Activated CD4-positive, alpha-beta T cell treated with anti-CD3 and anti-CD28 coated beads for 24 hours (primary cell): ENCODE results near the gene RNF11.

Experiments used
- DNase-seq, 2 donors: peaks; one replicate each; pipeline ENCODE4 v3.0.0-alpha.2; 2020; ENCODE audit warnings: low read depth in 2 of 2

The RNF11 gene

DNA sequence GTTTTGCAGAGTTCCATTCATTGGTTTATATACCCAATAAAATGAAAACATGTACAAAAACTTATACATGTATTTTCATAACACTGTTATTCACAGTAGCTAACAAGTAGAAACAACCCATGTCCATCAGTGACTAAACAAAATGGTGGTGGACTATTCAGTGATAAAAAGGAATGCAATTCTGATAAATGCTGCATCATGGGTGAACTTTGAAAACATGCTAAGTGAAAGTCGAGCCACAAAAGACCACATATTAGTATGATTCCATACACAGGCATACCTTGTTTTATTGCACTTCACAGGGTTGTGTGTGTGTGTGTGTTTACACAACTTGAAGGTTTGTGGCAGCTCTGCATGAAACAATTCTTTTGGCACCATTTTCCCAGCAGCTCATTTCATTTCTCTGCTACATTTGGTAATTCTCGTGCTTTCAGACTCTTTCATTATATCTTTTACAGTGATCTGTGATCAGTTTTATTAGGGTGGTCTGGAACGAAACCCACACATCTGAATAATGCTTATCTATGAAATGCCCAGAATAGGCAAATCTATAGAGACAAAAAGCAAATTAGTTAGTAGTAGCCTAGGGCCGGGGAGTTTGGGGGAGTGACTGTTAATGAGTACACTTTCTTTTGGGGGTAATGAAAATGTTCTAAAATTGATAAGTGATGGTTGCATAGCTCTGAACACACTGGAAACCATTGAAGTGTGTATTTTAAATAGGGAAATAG is 27.2 kb downstream of the RNF11 start:
- DNase-seq: no peak

- no peak for DNase-seq
Observed at GRCh38 chr1:51264451-51264850, 28.4 kb downstream of the RNF11 start.

- DNase-seq: no peak
Observed at GRCh38 chr1:51265618-51266017, 29.5 kb downstream of the RNF11 start.

- no peak for DNase-seq
Observed at GRCh38 chr1:51266181-51266580, 30.1 kb downstream of the RNF11 start.

DNA sequence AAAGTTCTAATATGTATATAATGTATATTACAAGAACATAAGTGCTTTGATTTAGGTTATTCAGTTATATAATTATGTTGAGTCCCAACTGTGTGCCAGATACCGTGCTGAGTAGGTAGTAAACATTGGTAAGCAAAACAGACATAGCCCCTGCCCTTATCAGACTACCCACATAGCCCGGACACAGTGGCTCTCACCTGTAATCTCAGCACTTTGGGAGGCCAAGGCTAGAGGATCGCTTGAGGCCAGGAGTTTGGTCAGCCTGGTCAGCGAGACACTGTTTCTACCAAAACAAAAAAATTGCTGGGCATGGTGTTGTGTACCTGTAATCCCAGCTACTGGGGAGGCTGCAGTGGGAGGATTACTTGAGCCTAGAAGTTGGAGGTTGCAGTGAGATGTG is 30.7 kb downstream of the RNF11 start:
- no peak for DNase-seq

DNA sequence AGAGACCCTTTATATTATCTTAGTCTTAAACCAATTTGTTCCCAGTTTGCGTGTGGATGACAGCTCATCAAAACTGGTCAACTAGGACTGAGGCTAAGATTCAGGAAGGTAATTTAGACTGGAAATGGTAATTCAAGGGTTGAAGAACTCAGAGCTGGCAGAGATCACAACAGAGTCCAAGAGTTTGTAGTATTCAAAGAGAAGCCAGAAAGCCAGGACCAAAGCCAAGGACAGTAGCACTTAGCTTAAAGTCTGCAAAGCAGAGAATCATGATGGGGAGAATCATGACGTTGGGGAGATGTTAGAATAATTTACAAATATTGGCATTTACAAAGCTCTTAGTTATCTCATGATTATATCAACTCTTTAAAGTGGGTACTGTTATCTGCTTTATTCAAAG is 32.6 kb downstream of the RNF11 start:
- DNase-seq: no peak

GRCh38 chr1:51270751-51271150 is 34.7 kb downstream of the RNF11 start:
- no peak for DNase-seq

GRCh38 chr1:51272916-51273315 is 36.8 kb downstream of the RNF11 start:
- no peak for DNase-seq

DNA sequence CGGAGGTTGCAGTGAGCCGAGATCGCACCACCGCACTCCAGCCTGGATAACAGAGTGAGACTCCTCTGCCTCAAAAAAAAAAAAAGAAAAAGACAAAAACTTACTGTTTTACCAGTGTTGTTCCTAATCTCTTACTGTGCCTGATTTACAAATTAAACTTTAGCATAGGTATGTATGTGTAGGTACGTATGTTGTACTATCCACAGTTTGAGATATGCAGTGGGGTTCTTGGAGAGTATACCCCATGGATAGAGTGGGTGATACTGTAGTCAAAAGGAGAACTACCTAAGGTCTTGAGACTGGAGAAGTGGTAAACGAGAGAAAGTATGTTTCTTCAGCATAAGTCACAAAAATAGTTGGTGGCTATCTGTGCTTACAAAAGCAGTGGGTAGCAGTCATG is 38.6 kb downstream of the RNF11 start:
- no peak for DNase-seq

DNA sequence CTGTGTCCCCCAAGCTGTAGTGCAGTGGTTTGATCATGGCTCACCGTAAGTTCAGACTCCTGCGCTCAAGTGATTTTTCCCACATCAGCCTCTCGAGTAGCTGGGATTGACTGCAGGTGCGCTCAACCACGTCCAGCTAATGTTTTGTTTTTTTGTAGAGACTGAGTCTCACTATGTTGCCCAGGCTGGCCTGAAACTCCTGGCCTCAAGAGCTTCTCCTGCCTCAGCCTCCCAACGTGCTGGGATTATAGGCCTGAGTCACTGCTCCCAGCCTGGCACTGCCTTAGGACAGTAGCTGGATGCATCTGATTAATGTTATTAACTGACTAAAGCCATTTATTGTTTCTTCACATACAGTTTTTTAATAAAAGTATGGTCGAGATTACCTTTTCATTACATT is 40.2 kb downstream of the RNF11 start:
- no peak for DNase-seq

- DNase-seq: no peak
Observed at GRCh38 chr1:51280321-51280978, 44.4 kb downstream of the RNF11 start.

DNA sequence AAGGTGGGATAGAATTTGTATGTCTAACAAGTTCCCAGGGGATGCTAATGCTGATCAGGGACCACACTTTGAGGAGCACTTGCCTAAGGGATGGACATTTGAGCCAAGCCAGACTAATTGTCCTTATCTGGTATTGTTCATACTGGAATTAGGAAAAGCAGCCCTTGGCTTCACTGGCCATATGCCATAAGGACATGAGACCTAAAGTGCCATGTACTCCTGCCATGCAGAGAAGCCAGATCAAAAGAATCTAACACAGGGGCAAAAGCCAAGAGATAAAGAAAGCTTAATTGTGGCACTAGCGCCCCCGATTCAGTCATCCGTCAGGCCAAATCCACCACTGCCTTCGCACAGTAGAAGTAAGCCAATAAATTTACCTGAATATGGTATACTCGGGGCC is 45.7 kb downstream of the RNF11 start:
- DNase-seq: no peak

DNA sequence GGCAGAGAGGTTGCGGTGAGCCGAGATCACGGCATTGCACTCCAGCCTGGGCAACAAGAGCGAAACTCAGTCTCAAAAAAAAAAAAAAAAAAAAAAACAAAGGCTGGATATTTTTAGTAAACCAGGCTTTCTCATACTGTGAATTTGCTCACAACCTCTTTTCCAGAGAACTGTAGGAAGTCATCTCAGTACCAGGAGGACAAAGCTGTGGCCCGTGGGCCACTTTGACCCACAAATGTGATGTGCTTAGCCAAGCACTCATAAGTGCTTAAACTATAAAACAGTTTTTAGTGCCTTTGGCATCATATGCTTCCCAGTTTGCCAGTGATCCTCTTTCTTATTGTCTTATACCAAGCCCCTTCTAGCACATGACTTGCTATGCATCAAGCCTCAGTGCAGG is 46.5 kb downstream of the RNF11 start:
- DNase-seq: no peak

DNA sequence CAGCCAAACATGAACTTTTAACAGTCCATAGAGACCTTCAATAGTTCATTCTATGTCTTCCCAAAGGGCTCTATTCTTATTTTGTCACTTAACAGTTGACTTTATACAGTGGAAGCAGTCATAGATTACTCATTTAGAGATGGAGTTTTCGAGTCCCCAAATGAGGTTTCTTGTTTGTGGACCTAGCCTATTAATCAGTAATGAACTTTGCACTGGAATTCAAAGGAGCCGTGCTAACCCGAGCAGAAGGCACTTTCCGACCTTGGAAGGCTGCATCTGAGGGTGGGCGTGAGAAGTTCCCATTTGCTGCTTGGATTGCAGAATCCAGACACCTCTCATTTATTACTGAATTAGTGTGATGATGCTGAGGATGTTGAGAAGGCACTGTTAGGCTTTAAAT is 47.9 kb downstream of the RNF11 start:
- no peak for DNase-seq

- DNase-seq: no peak
Observed at GRCh38 chr1:51284487-51284954, 48.4 kb downstream of the RNF11 start.

- DNase-seq: no peak
Observed at GRCh38 chr1:51285055-51285454, 49.0 kb downstream of the RNF11 start.

- no peak for DNase-seq
Observed at GRCh38 chr1:51287966-51288365, 51.9 kb downstream of the RNF11 start.

DNA sequence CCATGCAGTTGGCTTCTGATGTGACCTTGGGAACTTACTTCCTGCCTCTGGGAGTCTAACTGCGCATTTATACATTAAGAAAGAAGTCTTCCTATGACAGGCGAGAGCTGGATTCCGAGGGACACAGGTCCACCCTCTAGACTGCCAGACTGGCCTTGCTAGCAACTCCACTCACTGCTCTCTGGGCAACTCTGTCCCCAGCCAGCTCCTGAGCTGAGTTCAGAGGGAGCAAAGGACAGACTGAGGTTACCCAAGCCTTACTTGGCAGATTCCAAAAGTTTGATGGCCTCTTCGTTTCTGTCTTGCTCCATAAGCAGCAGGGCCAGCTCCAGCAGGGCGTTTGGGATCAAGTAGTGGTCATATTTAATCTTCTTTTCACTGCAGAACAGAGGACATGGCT is 52.5 kb downstream of the RNF11 start:
- DNase-seq: no peak

DNA sequence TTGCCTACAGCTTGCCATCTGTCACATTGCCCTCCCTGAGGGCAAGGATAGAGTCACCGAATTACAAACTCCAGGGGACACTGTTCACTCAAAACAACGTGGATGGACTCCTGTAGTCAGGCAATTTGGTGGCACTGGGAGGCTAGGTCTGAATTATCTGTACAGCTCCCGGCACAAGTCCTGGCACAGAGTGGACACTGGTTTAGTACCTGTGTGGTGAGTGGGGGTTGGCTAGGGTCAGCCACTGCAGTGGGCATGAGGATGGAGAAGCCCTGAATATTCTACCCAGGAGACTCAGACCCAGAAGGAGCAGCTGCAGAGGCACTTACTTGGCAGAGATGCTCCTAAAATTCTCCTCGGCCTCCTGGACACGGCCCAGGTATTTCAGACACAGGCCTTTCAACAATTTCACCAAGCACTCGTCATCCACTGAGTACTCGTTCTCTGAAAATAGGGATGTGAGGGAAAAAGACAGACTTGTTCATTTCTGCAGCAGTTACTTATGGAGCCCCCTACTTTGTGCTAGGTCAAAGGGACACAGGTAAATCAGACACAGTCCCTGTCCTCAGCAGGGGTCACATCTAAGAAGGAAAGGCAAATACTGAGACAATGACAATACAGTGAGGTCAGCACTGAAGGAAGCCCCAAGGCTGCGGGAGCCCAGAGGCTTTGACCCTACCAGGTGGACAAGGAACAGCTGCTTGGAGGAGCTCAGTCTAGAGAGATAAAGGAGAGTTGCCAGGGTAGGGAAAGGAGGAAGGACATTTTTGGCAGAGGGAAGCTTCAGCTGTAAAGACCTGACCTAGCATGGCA is 53.8 kb downstream of the RNF11 start:
- DNase-seq: no peak

DNA sequence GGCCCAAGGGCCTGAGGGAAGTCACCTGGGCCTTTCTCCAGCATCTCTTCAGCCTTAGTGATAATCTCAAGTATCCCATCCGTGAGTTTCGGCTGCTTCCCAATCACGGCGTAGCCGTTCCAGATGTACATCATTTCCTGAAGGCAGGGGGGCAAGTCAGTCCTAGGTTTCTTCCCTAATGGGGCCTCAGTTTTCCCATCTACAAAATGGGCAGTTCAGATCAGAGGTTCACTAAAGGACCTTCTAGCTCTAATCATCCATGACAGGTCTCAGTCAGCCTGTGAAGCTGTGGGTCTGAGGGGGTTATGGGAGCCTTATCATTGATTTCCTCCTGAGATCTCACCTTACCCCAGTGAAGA is 54.4 kb downstream of the RNF11 start:
- DNase-seq: no peak

- no peak for DNase-seq
Observed at GRCh38 chr1:51293898-51294515, 57.9 kb downstream of the RNF11 start.

- DNase-seq: no peak
Observed at GRCh38 chr1:51294566-51295184, 58.6 kb downstream of the RNF11 start.
